Omental fat pad (tissue), 4 donors: Measurements from ENCODE around the gene MMP28. TPM values are rescaled to one million over a fixed set of nuclear protein-coding genes. Genes with fewer than 3 reads are reported as not detected.

Experiments used
- ATAC-seq: fragments of 150-250 bp; one replicate; pipeline ENCODE4 v1.9.1; 2016; ENCODE audit warnings: mild to moderate bottlenecking, moderate library complexity; ENCODE audit not compliant: low FRiP score
- DNase-seq: peaks from one replicate; pipeline ENCODE4 v3.0.0-alpha.2; 2019; ENCODE audit warnings: low spot score
- CTCF ChIP-seq, 3 donors: fragments of 450-650 bp; IDR thresholded peaks; one replicate each; pipeline ENCODE4 v1.5.1; 2016 to 2017; ENCODE audit warnings: antibody characterized with exemption in 3 of 3, mild to moderate bottlenecking in 3 of 3, moderate library complexity in 2 of 3
- total RNA-seq, 4 donors: library from RNA; depleted of rRNA; stranded (reverse); fragments of >200 nt; gene quantifications; one replicate each; pipeline ENCODE4 v1.1.0, GENCODE V29; 2016

MMP28 gene
- total RNA-seq, 4 donors from 2014 or later, result 31.5 to 65.6 (median 48.7) TPM

GRCh38 chr17:35825206-35825605 lies 29.8 kb upstream of the MMP28 start:
- TF ChIP-seq CTCF (IDR thresholded peaks at IDR 0.05), result no peak
- ATAC-seq (no peak), DNase-seq (no peak)

GRCh38 chr17:35821308-35821707 lies 25.9 kb upstream of the MMP28 start:
- no peak for TF ChIP-seq CTCF (IDR thresholded peaks at IDR 0.05)
- DNase-seq, result no peak
- ATAC-seq, result no peak

GRCh38 chr17:35819455-35819854 lies 24.0 kb upstream of the MMP28 start:
- DNase-seq (no peak), ATAC-seq (no peak)
- TF ChIP-seq CTCF (IDR thresholded peaks at IDR 0.05), result no peak

GRCh38 chr17:35817196-35817595 lies 21.8 kb upstream of the MMP28 start:
- no peak for DNase-seq
- no peak for ATAC-seq
- no peak for TF ChIP-seq CTCF (IDR thresholded peaks at IDR 0.05)

GRCh38 chr17:35816723-35817122 lies 21.3 kb upstream of the MMP28 start:
- TF ChIP-seq CTCF (IDR thresholded peaks at IDR 0.05), result no peak
- DNase-seq (no peak), ATAC-seq (no peak)

GRCh38 chr17:35812456-35812855 lies 17.0 kb upstream of the MMP28 start:
- no peak for TF ChIP-seq CTCF (IDR thresholded peaks at IDR 0.05)
- no peak for DNase-seq
- ATAC-seq, result no peak

GRCh38 chr17:35811759-35812158 lies 16.3 kb upstream of the MMP28 start:
- TF ChIP-seq CTCF (IDR thresholded peaks at IDR 0.05), result no peak
- no peak for ATAC-seq
- no peak for DNase-seq
